HG02938 (cell line): ENCODE measurements around the gene PTPRT.
"Not testable (repeated sequence)": the region's sequence is repeated elsewhere in the genome, so short reads cannot be mapped to it uniquely, and the experiment has no call there.

Source experiments
- ATAC-seq: cut with Tn5 transposase; IDR thresholded peaks from one replicate; pipeline ENCODE4 v1.9.1; 2021; ENCODE audit warnings: mild to moderate bottlenecking, moderate library complexity; ENCODE audit not compliant: unreplicated experiment

PTPRT gene

DNA sequence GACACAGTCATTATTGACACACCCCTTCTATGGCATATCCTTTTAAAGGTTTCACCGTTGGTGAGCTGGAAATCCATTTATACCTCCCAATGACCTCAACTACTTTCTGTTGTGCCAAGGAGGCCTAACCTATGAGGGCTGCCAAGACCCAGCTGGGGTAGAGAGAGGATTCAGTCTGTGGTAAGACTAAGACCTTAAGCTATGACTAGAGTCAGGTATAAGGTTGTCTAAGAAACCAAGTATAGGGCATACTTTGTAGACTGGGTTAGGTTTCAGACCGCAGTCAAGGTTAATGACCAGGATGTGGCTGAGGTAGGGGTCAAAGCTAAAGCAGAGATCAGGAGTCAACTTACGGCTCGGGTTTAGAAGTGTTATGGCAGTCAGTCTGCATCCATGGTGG is 930.3 kb downstream of the PTPRT start:
- no peak for ATAC-seq

DNA sequence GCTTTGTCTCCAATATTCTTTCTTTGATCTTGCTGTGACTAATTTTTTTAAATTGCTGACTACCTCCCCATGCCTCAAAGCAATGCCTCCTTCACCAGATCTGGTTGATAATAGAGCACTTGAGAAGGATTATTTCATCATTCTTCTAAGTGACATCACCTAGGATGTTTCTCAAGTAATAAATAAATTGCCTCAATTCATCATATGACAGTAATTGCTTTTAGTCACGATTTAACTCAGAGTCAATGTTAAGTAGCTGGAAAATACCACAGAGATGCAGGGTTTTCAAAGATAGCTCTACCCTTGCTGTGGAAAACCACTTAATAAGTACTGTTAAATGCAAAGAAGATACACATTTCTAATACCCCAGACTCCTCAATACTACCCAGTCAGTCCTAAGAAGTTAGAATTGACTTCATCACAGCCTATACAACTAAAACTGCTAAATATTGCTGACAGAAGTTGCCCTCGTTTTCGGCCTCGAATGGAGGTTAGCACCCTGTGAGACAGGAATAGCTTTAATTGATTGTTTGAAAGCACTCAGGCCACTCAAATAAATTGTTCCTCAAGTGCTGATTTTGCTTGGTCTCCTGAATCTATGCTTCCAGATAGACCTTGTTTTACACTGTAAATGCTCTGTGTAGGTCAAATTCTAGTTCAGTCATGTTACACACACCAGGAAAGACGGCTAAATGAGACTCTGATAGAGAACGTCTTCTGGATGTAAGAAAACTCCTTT is 931.0 kb downstream of the PTPRT start:
- ATAC-seq = no peak

- no peak for ATAC-seq
Measured at GRCh38 chr20:42255821-42256220, 933.9 kb downstream of the PTPRT start.

- no peak for ATAC-seq
Measured at GRCh38 chr20:42254673-42255072, 935.0 kb downstream of the PTPRT start.

GRCh38 chr20:42252116-42252515 is 937.6 kb downstream of the PTPRT start:
- no peak for ATAC-seq

DNA sequence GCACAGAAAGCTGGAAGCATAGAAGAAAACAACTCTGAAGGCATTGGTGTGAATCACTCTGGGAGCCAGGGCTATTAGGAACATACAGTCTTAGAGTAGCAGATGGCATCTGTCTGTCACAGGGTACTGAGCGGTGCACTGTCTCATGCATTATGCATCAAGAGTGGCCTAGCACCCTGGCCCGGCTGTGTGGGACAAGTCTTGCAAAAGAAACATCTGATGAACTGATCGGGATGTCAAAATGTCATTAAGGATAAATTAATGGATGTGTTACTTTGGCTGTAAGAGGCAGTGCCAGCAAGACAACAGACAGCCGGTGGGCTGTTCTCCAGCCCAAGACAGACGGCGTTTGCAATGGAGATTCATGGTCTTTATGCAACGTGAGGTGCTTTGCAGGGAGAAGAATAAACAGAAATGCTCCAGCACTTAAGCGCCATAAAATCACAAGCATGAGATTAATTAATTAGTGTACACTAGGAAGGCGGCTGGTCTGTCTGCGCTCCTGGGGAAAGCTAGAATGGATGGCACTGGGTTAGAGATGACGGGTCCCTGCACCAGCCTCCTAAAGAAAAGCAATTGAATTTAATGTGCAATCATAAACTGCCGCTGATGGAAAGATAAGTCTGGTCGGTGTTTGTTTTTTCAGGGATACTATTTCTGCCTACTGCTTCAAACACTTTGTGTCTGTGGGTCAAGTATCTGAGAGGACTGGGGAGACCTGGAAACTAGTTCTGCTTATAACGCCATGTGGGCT is 970.9 kb downstream of the PTPRT start:
- ATAC-seq = no peak

DNA sequence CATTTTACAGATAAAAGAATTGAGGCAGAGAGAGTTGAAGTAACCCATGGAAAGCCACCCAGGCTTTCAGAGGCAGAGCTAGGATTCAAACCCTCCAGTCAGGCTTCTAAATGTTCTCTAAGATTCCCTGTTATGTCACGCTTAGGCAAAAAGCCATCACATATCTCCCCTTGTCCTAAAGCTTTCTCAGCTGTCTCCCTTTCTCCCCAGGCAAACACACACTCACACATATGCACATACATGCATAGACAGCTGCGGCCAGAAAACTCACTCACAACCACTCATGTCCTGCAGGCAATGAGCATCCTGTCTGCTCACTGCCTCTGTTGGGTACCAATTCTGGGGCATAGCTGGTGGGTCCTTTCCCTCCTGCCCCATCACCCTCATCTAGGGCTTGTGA is 975.6 kb downstream of the PTPRT start:
- no peak for ATAC-seq

- no peak for ATAC-seq
Measured at GRCh38 chr20:42212391-42212790, 977.3 kb downstream of the PTPRT start.

DNA sequence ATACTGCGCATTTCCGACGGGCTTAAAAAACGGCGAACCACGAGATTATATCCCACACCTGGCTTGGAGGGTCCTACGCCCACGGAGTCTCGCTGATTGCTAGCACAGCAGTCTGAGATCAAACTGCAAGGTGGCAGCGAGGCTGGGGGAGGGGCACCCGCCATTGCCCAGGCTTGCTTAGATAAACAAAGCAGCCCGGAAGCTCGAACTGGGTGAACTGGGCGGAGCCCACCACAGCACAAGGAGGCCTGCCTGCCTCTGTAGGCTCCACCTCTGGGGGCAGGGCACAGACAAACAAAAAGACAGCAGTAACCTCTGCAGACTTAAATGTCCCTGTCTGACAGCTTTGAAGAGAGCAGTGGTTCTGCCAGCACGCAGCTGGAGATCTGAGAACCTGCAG is 983.1 kb downstream of the PTPRT start:
- not testable (repeated sequence) for ATAC-seq

DNA sequence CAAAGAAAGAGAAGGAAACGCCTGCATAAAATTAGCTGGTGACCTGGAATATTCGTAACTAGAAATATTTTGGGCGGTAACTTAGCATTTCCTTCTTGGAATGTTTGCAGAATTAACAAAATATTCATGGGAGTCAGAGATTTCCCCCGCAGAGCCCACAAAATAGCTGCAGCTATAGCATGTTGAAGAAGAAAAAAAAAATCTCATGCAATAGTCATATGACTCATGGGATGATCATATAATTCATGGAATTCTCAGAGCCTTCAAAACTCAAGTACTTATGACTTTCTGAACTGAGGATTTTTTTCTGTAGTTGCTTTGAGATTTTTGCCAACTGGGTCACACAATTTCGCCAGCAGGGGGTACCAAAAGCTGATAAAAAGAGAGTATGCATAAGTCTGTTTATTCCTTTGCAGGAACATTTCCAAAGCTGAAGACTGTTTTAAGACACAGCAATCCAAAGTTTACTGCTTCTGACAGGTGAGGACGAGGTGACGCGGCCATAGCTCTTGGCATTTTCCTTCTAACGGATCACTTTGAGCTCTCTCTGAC is 985.5 kb downstream of the PTPRT start:
- ATAC-seq = no peak

- no peak for ATAC-seq
Measured at GRCh38 chr20:42197599-42197998, 992.1 kb downstream of the PTPRT start.

DNA sequence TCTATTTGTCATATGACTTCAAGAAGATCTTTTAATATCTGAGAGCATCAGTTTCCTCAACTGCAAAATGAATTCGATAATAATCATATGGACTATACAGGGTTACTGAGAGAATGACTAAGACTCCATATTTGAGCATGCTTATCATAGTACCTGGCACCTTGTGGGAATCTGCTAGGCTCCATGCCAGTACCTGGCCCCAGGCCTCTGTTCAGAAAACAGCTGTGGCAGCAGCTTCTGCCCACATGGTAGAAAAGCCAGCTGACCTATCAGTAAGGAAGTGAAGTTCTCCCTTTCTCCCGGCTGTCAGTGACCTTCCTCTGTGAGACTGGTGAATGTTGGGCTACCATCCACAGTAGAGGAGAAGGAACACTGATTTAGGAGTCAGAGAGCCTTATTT is 996.6 kb downstream of the PTPRT start:
- no peak for ATAC-seq

GRCh38 chr20:42192321-42192720 is 997.4 kb downstream of the PTPRT start:
- no peak for ATAC-seq

DNA sequence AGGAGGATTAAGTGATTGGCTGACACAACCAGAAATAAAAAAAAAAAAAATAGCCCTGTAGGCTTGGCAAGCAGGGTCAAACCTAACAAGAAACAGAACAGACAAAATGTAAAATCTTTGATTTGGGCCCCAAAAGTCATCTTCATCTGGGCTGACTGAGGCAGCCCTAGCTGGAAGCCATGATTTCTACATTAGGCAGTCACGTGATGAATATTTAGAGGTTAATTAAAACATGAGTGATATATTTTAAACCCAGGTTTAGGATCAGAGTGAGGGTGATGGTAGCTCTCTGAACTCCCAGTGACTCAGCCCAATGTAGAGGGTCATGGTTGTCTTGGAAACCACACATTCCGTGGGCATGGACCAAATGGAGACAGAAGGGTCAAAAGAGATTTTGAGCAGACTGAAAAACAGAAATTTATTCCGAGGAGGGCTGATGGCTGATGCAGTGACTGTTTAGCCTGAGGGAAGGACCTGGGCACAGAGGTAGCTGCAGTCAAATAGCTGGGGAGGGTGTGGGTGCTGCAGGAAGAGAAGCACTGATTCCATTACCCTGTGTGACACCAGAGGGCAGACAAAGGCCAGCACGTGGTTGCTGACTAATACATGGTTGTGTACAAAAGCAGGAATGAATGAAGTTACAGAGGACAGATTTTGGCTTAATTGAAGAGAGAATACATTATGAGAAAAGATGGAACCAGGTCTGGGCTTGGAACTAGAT is 998.4 kb downstream of the PTPRT start:
- ATAC-seq = no peak

DNA sequence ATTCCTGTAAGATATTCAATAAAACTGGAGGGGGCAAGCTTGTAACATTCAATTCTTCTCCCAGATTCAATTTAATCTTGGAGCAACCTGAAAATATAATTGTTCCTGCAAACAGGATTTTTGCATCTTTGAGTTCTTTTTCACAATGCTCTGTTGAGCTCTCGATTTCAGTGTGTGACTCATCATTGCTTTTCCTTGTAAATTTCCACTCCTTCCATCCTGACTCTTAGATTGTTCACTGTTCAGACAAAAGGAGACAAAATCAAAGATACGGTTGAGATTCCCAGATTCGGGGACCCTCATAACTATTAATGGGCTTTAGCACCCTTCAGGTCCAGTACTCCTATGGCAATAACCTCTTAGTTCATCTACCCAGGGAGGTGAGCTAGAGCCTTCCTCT is 999.6 kb downstream of the PTPRT start:
- ATAC-seq = no peak

GRCh38 chr20:42186337-42186736 is 1003.4 kb downstream of the PTPRT start:
- ATAC-seq = no peak

DNA sequence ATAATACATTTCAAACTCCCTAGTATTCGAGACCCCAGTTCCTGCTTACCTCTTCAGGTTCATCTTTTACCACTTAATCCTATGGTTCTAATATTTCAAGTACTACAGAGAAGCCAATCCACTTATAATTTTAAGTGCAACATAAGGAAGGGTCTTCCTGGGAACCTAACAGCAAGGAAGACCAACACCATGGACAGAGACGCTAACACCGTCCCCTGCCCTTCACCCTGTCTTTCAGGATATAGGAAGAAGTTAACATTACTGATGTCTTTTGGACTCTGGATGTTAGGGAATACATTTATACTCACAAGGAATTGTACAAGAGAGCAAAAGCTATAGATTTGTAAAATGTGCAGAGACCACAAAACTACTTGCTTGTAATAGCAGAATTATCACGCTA is 1006.6 kb downstream of the PTPRT start:
- no peak for ATAC-seq

GRCh38 chr20:42181064-42181463 is 1008.6 kb downstream of the PTPRT start:
- ATAC-seq = no peak

DNA sequence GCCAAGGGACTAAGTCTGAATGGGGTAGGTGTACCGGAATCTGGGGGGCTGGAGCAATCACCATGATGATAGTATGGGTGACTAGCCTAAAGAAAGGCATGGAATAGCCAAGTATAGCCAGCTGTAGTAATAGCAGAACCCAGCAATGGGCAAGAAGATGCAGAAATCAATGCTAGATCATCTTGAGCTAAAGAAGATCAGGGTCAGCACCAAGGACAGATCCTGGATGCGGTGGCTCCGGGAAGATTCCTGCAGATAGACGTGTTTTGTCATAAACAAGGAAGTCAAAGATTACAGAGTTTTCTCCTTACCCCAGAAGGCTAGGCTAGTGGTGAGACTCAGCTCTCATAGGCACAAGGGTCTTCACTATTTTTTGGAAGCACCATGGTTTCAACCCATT is 1009.9 kb downstream of the PTPRT start:
- ATAC-seq = no peak

GRCh38 chr20:42173440-42173839 is 1016.3 kb downstream of the PTPRT start:
- ATAC-seq = no peak

DNA sequence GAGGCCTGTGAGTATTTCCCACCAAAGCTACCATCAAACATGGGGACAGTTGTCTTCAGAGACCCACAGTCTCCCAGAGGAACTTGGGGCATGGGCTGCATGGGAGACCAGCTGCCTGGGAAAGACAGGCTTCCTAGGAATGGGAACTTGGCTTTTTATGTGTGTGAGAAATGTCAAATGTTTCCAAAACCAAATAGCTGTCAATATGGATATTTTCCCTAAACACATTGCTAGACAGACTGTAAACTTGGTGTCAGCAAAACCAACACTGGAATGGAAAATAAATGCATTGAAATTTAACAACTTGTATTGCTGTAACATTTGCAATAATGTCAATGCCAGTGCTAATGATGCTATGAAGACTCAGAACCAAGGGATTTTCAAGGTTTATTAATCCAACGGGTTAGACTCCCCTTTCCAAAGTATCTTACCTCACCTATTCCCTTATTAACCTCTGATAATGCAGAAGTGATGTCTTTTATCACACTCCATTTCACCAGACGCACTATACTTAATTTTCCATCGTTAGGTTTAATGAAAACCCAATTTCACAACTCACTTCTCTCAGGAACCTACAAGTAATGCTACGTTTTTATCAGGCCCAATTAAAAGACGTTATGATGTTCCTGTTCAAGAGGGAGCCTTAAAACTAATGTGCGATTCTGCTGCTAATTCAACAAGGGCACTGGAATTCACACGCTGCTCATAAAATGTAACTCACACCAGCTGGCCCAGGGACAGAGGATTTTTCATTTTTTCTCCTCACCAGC is 1025.4 kb downstream of the PTPRT start:
- ATAC-seq = no peak
